GM12878 (cell line): ENCODE results near the gene LTA. TPM values are rescaled to one million over a fixed set of nuclear protein-coding genes. Genes with fewer than 3 reads are reported as not detected.

Experiments used
- ATAC-seq: fragments of 200-7000 bp; cut with Tn5 transposase; 3 replicates; pipeline ENCODE4 v1.9.1; 2020; ENCODE audit warnings: mild to moderate bottlenecking, moderate library complexity
- BruUV-seq: library from RNA; stranded (reverse); fragments of 400-500 nt; replicated peaks from 2 replicates; lab custom pipeline; 2021; lab: Mats Ljungman, UMichigan
- CTCF ChIA-PET: fragments of 300-600 bp; sonication (Branson Sonifier 250); formaldehyde crosslinking; extraction: SDS; loops from one replicate; lab custom pipeline; 2021; ENCODE audit warnings: inconsistent platforms; lab: Yijun Ruan, JAX
- POLR2A ChIA-PET: fragments of 350-600 bp; formaldehyde crosslinking; extraction: SDS; loops from one replicate; lab custom pipeline; 2021; ENCODE audit warnings: inconsistent platforms; lab: Charles Lee
- RAD21 ChIA-PET: fragments of 300-600 bp; sonication (Branson Sonifier 250); formaldehyde crosslinking; loops from one replicate; lab custom pipeline; 2023; ENCODE audit warnings: antibody characterized with exemption; ENCODE audit not compliant: unreplicated experiment; lab: Charles Lee
- SMC1A ChIA-PET: fragments of 300-600 bp; sonication (Branson Sonifier 250); formaldehyde crosslinking; loops from one replicate; lab custom pipeline; 2023; ENCODE audit not compliant: unreplicated experiment, uncharacterized antibody; lab: Charles Lee
- DNase-seq: peaks from one replicate; pipeline ENCODE4 v3.0.0-alpha.2; 2011; ENCODE audit warnings: low read depth, low spot score
- FAIRE-seq: peaks from 3 replicates; lab custom pipeline; 2011; peaks lifted over from hg19 to GRCh38; lab: Jason Lieb, UNC
- H2AFZ ChIP-seq: 2 replicates; pipeline ENCODE4 v1.6.0; 2011; ENCODE audit warnings: low read depth, low read length, control low read depth; ENCODE audit not compliant: control insufficient read depth
- H3K27ac ChIP-seq: 2 replicates; pipeline ENCODE4 v1.5.1; 2011; ENCODE audit warnings: control low read depth; ENCODE audit not compliant: control insufficient read depth, insufficient read depth
- H3K27me3 ChIP-seq, 2 experiments: replicated peaks in 1 of 2; 2 replicates each; pipeline versions ENCODE4 v1.6.0 to v1.6.1; 2011; ENCODE audit warnings: low read length in 1 of 2; ENCODE audit not compliant: control insufficient read depth in 2 of 2, insufficient read depth in 2 of 2
- H3K36me3 ChIP-seq, 2 experiments: 2 replicates each; pipeline ENCODE4 v1.5.1; 2011; ENCODE audit warnings: low read length in 1 of 2; ENCODE audit not compliant: control insufficient read depth in 2 of 2, insufficient read depth in 2 of 2
- H3K4me1 ChIP-seq: 2 replicates; pipeline ENCODE4 v1.6.1; 2011; ENCODE audit warnings: mild to moderate bottlenecking, low read length, moderate library complexity, mixed read lengths; ENCODE audit not compliant: control insufficient read depth, insufficient read depth
- H3K4me2 ChIP-seq: 2 replicates; pipeline ENCODE4 v1.6.0; 2011; ENCODE audit warnings: control low read depth; ENCODE audit not compliant: control insufficient read depth, insufficient read depth
- H3K4me3 ChIP-seq: fragments of 200-600 bp; sonication (generic); 2 replicates; pipeline ENCODE4 v1.5.1; 2016
- H3K79me2 ChIP-seq: 2 replicates; pipeline ENCODE4 v1.6.0; 2011; ENCODE audit warnings: low read length; ENCODE audit not compliant: control insufficient read depth, insufficient read depth
- H3K9ac ChIP-seq: 2 replicates; pipeline ENCODE4 v1.8.0; 2011; ENCODE audit warnings: low read length, control low read depth, mixed read lengths; ENCODE audit not compliant: control insufficient read depth, insufficient read depth
- H3K9me3 ChIP-seq: replicated peaks from 3 replicates; pipeline ENCODE4 v1.5.1; 2011; ENCODE audit warnings: mild to moderate bottlenecking, low read length; ENCODE audit not compliant: control insufficient read depth, insufficient read depth
- H4K20me1 ChIP-seq: 2 replicates; pipeline ENCODE4 v1.6.0; 2011; ENCODE audit not compliant: control insufficient read depth, insufficient read depth
- CBFB ChIP-seq: IDR thresholded peaks from 2 replicates; pipeline ENCODE4 v1.6.1; 2016; ENCODE audit warnings: antibody characterized with exemption, low read depth
- EED ChIP-seq: sonication (generic); IDR thresholded peaks from 2 replicates; pipeline ENCODE4 v1.6.1; 2016; ENCODE audit warnings: antibody characterized with exemption, low read depth
- EP300 ChIP-seq, 2 experiments: fragments of 150-350 bp in 1 of 2; IDR thresholded peaks; 2 replicates each; pipeline ENCODE4 v1.6.1; 2011 to 2012; ENCODE audit warnings: low read depth in 2 of 2, low read length in 2 of 2, borderline replicate concordance in 1 of 2, improper control_type of control experiment in 1 of 2, inconsistent platforms in 1 of 2; ENCODE audit not compliant: control insufficient read depth in 1 of 2
- GABPA ChIP-seq: IDR thresholded peaks from 2 replicates; pipeline ENCODE4 v1.6.1; 2014; ENCODE audit warnings: antibody characterized with exemption, low read depth, mild to moderate bottlenecking, inconsistent platforms
- HCFC1 ChIP-seq: fragments of 150-350 bp; IDR thresholded peaks from 2 replicates; pipeline ENCODE4 v1.6.1; 2014; ENCODE audit warnings: low read length
- IKZF1 ChIP-seq: fragments of 450-650 bp; conservative IDR thresholded peaks from 2 replicates; pipeline ENCODE4 v1.6.1; 2017; ENCODE audit warnings: antibody characterized with exemption, mild to moderate bottlenecking
- KAT2A ChIP-seq: conservative IDR thresholded peaks from 2 replicates; pipeline ENCODE4 v1.6.1; 2011; ENCODE audit warnings: low read depth, low read length; ENCODE audit not compliant: control insufficient read depth
- NBN ChIP-seq: fragments of 450-650 bp; IDR thresholded peaks from 2 replicates; pipeline ENCODE4 v1.6.1; 2016
- SP1 ChIP-seq: IDR thresholded peaks from one replicate; pipeline ENCODE4 v1.6.1; 2011; ENCODE audit warnings: low read depth, low read length
- STAT1 ChIP-seq: fragments of 450-650 bp; conservative IDR thresholded peaks from 2 replicates; pipeline ENCODE4 v1.6.1; 2014; ENCODE audit warnings: antibody characterized with exemption, mild to moderate bottlenecking
- YY1 ChIP-seq: IDR thresholded peaks from 2 replicates; pipeline ENCODE4 v1.6.1; 2011; ENCODE audit warnings: low read depth, mild to moderate bottlenecking, low read length
- ZNF687 ChIP-seq: fragments of 450-650 bp; IDR thresholded peaks from 2 replicates; pipeline ENCODE4 v1.6.1; 2017; ENCODE audit warnings: mild to moderate bottlenecking, moderate library complexity
- WGBS: methylation state at CpG from one replicate; pipeline ENCODE4 v1.1.6; 2016; ENCODE audit warnings: low lambda C conversion rate; ENCODE audit not compliant: insufficient replicate concordance, insufficient coverage; ENCODE audit errors: missing lambda C conversion rate; 5-methylcytosine and 5-hydroxymethylcytosine counted together
- in situ Hi-C: fragments of 300-500 bp; cut with MboI; formaldehyde crosslinking; loops from 9 replicates; pipeline ENCODE4 v1.14.3; 2018; ENCODE audit warnings: mixed read lengths
- intact Hi-C: fragments of 100-400 bp; cut with micrococcal nuclease; formaldehyde crosslinking; loops from one replicate; pipeline ENCODE4 v1.14.2; 2022; ENCODE audit not compliant: unreplicated experiment
- polyA plus RNA-seq, 11 experiments: library from polyadenylated mRNA; depleted of rRNA in 4 of 11; unstranded in 6 of 11; stranded (reverse) in 5 of 11; fragments of >200 nt; fragmentation: Nextera tagmentation in 4 of 11; fragmentation: Illumina TruSeq in 1 of 11; extraction: Ambion mirVana in 4 of 11; extraction: Trizol in 1 of 11; gene quantifications; 1 replicate in 1 of 11; 2 replicates in 10 of 11; pipeline versions ENCODE4 v1.2.1 to v1.2.3, GENCODE V29; 2011 to 2016; ENCODE audit warnings: inconsistent platforms in 2 of 11, missing spikeins in 2 of 11, low read depth in 1 of 11
- total RNA-seq, 4 experiments: library from RNA; depleted of rRNA in 3 of 4; stranded (reverse); fragments of >200 nt in 3 of 4; fragmentation: Illumina TruSeq in 1 of 4; extraction: Trizol in 1 of 4; gene quantifications; 2 replicates each; pipeline versions ENCODE4 v1.2.1 to v1.2.3, GENCODE V29; 2013 to 2021
- TF ChIP-seq, protein P1 (sequence below): fragments of 450-650 bp; formaldehyde crosslinking; IDR thresholded peaks from 2 replicates; pipeline ENCODE4 v1.5.0; 2022; ENCODE audit warnings: mild to moderate bottlenecking, missing genetic modification characterization

LTA gene
- total and polyA plus RNA-seq, 10 of the 15 experiments (the other 5 are each of a cell fraction or from before 2014, with no cell fraction given), result 27.5 to 100 (median 75.1) TPM

DNA sequence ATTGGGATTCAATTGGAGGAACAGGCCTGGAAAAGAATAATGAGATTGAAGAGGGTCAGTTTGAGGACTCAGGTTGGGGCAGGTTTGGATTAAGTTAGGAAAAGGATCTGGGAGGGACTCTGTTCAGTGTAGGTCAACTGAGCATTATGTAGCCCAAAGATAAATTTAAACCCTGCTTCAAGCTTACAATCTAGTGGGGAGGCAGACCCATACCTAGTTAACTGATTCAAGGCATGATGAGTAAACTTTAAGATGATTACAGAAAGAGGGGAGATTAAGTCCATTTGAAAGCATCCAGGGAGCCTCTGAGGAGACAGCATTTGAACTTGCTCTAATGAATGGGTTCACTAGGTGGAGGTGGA, 11.4 kb upstream of the LTA start (continued):
- TF ChIP-seq STAT1 (no peak), EP300 (IDR thresholded peaks at IDR 0.05; ENCODE audit: borderline replicate concordance in 1 of 2, control insufficient read depth in 1 of 2, low read depth in 2 of 2, low read length in 2 of 2) (no peak)
- TF ChIP-seq, all 136 proteins: peak for 0

DNA sequence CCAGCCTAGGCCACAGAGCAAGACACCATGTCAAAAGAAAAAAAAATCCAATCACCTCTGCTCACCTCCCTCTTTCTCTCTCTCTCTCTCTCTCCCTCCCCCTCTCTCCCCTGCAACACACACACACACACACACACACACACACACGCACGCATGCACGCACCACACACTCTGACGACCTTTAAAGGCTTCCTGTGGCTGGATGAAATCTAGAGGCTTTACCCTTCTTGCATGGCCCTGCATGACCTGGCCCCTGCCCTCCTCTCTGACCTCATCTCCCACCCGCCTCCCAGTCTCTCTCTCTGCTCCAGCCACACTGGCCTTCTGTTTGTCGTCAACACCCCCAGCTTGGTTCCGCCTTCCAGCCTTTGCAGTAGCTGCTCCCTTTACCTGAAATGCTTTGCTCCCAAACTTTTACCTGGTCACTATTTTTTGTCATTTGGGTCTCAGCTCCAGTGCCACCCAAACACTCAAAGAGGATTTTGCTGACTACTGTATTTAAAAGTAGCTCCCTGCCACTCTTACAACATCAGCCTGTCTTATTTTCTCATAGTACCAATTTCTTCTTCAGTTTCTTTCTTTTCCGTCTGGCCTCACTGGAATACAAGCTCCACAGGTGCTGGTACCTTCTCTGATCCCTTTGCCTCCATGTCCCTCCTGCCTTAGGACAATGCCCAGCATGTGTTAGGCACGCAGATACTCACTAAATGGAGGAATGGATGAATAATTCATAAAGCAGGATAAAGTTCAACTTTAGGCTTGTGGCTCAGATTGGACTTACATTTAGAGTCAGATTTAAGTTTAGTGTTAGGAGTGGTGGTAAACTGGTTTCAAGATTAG, 4.3 kb upstream of the LTA start:
- POLR2A ChIA-PET, result interaction anchor here (0.5 to 15.1 kb wide), 9 partner anchors 9 to 264 kb away, joined by 3 to 222 read pairs (median 6); partner anchors contain the start of genes ATP6V1G2, LST1, LTB and NCR3
- FAIRE-seq (no peak), DNase-seq (no peak), ATAC-seq (peak; percentile 61)
- in situ Hi-C loops, result loop anchor here (25.0 kb wide), 2 partner anchors 1045 to 1395 kb away; partner anchors contain the start of genes BRD2 and HLA-DMA
- Histone ChIP-seq H3K9ac (peak overlapping the region; percentile 52; the same call in 1 of the 2 replicates), H3K4me3 (peak overlapping the region; percentile 8; the same call in 1 of the 2 replicates), H4K20me1 (no peaks in the 10 kb centered on the region), H3K27ac (peak overlapping the region; percentile 90), H3K79me2 (peaks cover 20% of the 10 kb centered on the region), H2AFZ (no peak overlapping the region), H3K4me2 (peak overlapping the region; percentile 82), H3K36me3 (0 out of 4 replicates have a peak, but pooled peaks cover 0 to 4% of the 10 kb centered on the region in 2 experiments), H3K9me3 (no peaks in the 10 kb centered on the region), H3K27me3 (no peaks in the 10 kb centered on the region), H3K4me1 (peaks cover 64% of the 10 kb centered on the region)
- SMC1A ChIA-PET, result interaction anchor here (1.0 to 45.5 kb wide), 4 partner anchors 13 to 75 kb away, joined by 3 to 1989 read pairs (median 996); partner anchors contain the start of genes ATP6V1G2, DDX39B, LST1 and LTA
- 14% methylated on average over 6 of the region's 9 CpGs for WGBS
- intact Hi-C loops, result loop anchor here (1.0 kb wide), 1 partner anchor 7 kb away; no protein-coding TSS in a partner anchor
- CTCF ChIA-PET, result interaction anchor here (3.2 to 34.8 kb wide), 3 partner anchors 10 to 20 kb away, joined by 34 to 2098 read pairs (median 38); partner anchors contain the start of genes LST1, LTB, NCR3 and TNF
- RAD21 ChIA-PET, result interaction anchor here (0.9 to 5.5 kb wide), 10 partner anchors 8 to 295 kb away, joined by 3 to 62 read pairs (median 6); partner anchors contain the start of genes LTB and NEU1
- TSS peak; percentile 38 for BruUV-seq
- TF ChIP-seq KAT2A, result no peak
- TF ChIP-seq IKZF1, result 0 out of 2 replicates have a peak, but pooled peaks have one; percentile 12
- TF ChIP-seq EED, result peak; percentile 84
- peak; percentile 78; the same call in 1 of the 2 replicates for TF ChIP-seq NBN
- TF ChIP-seq SP1, result peak; percentile 56
- TF ChIP-seq ZNF687, result no peak
- TF ChIP-seq YY1, result 0 out of 2 replicates have a peak, but pooled peaks have one; percentile 16
- TF ChIP-seq GABPA, result no peak
- 0 out of 2 replicates have a peak, but pooled peaks have one; percentile 36 for TF ChIP-seq CBFB
- TF ChIP-seq, protein P1, sequence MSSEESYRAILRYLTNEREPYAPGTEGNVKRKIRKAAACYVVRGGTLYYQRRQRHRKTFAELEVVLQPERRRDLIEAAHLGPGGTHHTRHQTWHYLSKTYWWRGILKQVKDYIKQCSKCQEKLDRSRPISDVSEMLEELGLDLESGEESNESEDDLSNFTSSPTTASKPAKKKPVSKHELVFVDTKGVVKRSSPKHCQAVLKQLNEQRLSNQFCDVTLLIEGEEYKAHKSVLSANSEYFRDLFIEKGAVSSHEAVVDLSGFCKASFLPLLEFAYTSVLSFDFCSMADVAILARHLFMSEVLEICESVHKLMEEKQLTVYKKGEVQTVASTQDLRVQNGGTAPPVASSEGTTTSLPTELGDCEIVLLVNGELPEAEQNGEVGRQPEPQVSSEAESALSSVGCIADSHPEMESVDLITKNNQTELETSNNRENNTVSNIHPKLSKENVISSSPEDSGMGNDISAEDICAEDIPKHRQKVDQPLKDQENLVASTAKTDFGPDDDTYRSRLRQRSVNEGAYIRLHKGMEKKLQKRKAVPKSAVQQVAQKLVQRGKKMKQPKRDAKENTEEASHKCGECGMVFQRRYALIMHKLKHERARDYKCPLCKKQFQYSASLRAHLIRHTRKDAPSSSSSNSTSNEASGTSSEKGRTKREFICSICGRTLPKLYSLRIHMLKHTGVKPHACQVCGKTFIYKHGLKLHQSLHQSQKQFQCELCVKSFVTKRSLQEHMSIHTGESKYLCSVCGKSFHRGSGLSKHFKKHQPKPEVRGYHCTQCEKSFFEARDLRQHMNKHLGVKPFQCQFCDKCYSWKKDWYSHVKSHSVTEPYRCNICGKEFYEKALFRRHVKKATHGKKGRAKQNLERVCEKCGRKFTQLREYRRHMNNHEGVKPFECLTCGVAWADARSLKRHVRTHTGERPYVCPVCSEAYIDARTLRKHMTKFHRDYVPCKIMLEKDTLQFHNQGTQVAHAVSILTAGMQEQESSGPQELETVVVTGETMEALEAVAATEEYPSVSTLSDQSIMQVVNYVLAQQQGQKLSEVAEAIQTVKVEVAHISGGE (CRISPR knock-in tag), result no peak
- no peak for TF ChIP-seq HCFC1
